DOHH2 (cell line): ENCODE measurements around the gene PSMA2.

Experiments
- EZH2phosphoT487 ChIP-seq: fragments of 200-600 bp; sonication (generic); IDR thresholded peaks from 2 replicates; pipeline ENCODE4 v1.6.1; 2017; ENCODE audit warnings: borderline replicate concordance, mild to moderate bottlenecking, antibody characterized with exemption, low read length, moderate library complexity, mixed read lengths
- TF ChIP-seq, protein P1 (sequence below): fragments of 200-600 bp; sonication (generic); IDR thresholded peaks from one replicate; pipeline ENCODE4 v1.5.1; 2014; ENCODE audit warnings: antibody characterized with exemption, mild to moderate bottlenecking, low read depth, low read length; ENCODE audit not compliant: poor library complexity, severe bottlenecking

DNA sequence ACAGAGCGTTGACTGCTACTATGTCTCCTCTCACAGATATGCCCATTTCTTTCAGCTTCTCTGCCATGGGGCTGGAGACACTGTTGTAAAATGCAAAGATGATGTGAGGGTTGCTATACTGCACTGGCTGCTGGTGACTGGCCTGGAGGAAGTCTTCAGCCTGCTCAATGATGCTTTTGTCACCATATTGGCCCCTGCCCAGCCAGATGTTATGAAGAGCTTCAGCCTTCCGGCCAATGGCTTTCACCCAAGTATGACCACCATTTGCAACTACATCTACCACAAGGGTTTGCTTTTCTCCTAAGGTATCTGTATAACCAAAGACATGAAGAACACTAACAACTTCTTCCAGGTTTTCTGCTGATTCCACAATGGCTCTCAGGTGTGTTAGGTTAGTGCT lies 21.7 kb downstream of the PSMA2 start:
- TF ChIP-seq, protein P1, sequence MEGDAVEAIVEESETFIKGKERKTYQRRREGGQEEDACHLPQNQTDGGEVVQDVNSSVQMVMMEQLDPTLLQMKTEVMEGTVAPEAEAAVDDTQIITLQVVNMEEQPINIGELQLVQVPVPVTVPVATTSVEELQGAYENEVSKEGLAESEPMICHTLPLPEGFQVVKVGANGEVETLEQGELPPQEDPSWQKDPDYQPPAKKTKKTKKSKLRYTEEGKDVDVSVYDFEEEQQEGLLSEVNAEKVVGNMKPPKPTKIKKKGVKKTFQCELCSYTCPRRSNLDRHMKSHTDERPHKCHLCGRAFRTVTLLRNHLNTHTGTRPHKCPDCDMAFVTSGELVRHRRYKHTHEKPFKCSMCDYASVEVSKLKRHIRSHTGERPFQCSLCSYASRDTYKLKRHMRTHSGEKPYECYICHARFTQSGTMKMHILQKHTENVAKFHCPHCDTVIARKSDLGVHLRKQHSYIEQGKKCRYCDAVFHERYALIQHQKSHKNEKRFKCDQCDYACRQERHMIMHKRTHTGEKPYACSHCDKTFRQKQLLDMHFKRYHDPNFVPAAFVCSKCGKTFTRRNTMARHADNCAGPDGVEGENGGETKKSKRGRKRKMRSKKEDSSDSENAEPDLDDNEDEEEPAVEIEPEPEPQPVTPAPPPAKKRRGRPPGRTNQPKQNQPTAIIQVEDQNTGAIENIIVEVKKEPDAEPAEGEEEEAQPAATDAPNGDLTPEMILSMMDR: no peak
- TF ChIP-seq EZH2phosphoT487: no peak
